AG09319 (cell line): Measurements from ENCODE around the gene ARL4D.
"Not testable (repeated sequence)": the region's sequence is repeated elsewhere in the genome, so short reads cannot be mapped to it uniquely, and the experiment has no call there.

Experiments
- DNase-seq: peaks from one replicate; pipeline ENCODE4 v3.0.0-alpha.2; 2010; ENCODE audit warnings: low read depth; ENCODE audit errors: extremely low read depth
- CTCF ChIP-seq: IDR thresholded peaks from 2 replicates; pipeline ENCODE4 v1.5.1; 2011; ENCODE audit warnings: low read depth, mild to moderate bottlenecking, inconsistent platforms, low read length, moderate library complexity

The ARL4D gene

GRCh38 chr17:43371227-43371821, 27.5 kb upstream of the ARL4D start:
- no peak for DNase-seq
- no peak for TF ChIP-seq CTCF

- DNase-seq = no peak
- no peak for TF ChIP-seq CTCF
Measured at GRCh38 chr17:43372273-43372911, 26.4 kb upstream of the ARL4D start.

DNA sequence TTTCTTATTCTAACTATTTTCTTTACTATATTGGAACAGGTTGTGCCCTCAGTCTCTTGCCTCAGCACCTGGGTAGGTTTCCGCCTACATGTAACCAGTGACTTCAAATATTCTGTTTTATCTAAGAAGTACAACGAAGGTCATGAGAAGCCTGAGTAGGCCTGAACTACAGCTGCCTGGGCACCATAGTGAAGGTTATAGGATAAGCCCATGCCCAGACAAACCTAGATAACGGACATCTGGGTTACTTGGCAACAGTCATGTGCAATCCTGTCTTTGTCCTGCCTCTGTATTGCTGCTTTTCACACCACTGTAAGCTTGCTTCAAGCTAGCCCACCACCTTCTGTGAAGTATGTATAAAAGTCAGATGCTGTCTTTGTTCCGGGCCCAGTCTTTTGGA, 25.4 kb upstream of the ARL4D start:
- DNase-seq = no peak
- no peak for TF ChIP-seq CTCF

- not testable (repeated sequence) for DNase-seq
Measured at GRCh38 chr17:43375915-43376314, 22.9 kb upstream of the ARL4D start.

- no peak for DNase-seq
Measured at GRCh38 chr17:43377056-43377810, 21.6 kb upstream of the ARL4D start.

GRCh38 chr17:43378766-43379165, 20.0 kb upstream of the ARL4D start:
- TF ChIP-seq CTCF = no peak
- no peak for DNase-seq

More at GRCh38 chr17:43377056-43377810, 21.6 kb upstream of the ARL4D start:
- TF ChIP-seq CTCF = no peak

- no peak for DNase-seq
- TF ChIP-seq CTCF = no peak
Measured at GRCh38 chr17:43380307-43380706, 18.5 kb upstream of the ARL4D start.

DNA sequence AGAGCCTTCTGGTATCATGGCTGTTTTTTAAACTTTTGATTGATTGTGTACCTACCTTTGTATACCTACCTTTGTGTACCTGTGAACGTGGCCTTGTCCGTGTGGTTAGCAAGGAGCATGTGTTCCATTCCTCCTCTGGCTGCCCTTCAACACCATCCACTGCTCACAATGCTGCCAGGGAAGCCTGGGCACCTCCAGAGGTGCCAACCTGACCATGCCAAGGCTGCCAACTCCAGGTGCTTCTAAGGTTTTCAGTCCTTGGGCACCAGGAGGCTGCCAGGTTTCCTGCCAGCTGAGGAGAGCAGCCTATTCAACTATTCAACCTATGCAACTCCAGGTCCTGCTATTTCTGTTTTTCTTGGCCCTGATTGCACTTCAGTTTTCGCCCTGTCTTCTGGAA, 17.6 kb upstream of the ARL4D start:
- no peak for TF ChIP-seq CTCF
- DNase-seq = no peak
